Measurements from ENCODE around the gene NT5DC1. TPM values are rescaled to one million over a fixed set of nuclear protein-coding genes. Genes with fewer than 3 reads are reported as not detected.
A peak's percentile ranks its signal among the peaks of the same experiment; 100 is the strongest.

The NT5DC1 gene
- total and polyA plus RNA-seq, 10 of the 15 experiments (the other 5 are each of a cell fraction or from before 2014, with no cell fraction given), result 40.8 to 140 (median 66.8) TPM

- TF ChIP-seq RELB (IDR thresholded peaks at IDR 0.05; ENCODE audit: low read depth), result no peak
- TF ChIP-seq EED (IDR thresholded peaks at IDR 0.05; ENCODE audit: low read depth), result no peak
- TF ChIP-seq, protein P1, sequence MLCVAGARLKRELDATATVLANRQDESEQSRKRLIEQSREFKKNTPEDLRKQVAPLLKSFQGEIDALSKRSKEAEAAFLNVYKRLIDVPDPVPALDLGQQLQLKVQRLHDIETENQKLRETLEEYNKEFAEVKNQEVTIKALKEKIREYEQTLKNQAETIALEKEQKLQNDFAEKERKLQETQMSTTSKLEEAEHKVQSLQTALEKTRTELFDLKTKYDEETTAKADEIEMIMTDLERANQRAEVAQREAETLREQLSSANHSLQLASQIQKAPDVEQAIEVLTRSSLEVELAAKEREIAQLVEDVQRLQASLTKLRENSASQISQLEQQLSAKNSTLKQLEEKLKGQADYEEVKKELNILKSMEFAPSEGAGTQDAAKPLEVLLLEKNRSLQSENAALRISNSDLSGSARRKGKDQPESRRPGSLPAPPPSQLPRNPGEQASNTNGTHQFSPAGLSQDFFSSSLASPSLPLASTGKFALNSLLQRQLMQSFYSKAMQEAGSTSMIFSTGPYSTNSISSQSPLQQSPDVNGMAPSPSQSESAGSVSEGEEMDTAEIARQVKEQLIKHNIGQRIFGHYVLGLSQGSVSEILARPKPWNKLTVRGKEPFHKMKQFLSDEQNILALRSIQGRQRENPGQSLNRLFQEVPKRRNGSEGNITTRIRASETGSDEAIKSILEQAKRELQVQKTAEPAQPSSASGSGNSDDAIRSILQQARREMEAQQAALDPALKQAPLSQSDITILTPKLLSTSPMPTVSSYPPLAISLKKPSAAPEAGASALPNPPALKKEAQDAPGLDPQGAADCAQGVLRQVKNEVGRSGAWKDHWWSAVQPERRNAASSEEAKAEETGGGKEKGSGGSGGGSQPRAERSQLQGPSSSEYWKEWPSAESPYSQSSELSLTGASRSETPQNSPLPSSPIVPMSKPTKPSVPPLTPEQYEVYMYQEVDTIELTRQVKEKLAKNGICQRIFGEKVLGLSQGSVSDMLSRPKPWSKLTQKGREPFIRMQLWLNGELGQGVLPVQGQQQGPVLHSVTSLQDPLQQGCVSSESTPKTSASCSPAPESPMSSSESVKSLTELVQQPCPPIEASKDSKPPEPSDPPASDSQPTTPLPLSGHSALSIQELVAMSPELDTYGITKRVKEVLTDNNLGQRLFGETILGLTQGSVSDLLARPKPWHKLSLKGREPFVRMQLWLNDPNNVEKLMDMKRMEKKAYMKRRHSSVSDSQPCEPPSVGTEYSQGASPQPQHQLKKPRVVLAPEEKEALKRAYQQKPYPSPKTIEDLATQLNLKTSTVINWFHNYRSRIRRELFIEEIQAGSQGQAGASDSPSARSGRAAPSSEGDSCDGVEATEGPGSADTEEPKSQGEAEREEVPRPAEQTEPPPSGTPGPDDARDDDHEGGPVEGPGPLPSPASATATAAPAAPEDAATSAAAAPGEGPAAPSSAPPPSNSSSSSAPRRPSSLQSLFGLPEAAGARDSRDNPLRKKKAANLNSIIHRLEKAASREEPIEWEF (IDR thresholded peaks at IDR 0.05; ENCODE audit: insufficient replicate concordance, low read depth, low read length), result no peak
- no peak for TF ChIP-seq E2F8 (IDR thresholded peaks at IDR 0.05; ENCODE audit: low read depth, partially characterized antibody)
- peak; percentile 51 for TF ChIP-seq RAD21 (IDR thresholded peaks at IDR 0.05; ENCODE audit: insufficient read depth, low read depth, low read length)
- no peak for TF ChIP-seq BRCA1 (IDR thresholded peaks at IDR 0.05; ENCODE audit: low read depth, low read length)
- TF ChIP-seq YBX1 (IDR thresholded peaks at IDR 0.05), result no peak
- TF ChIP-seq E2F4 (IDR thresholded peaks at IDR 0.05; ENCODE audit: low read depth, low read length), result no peak
- TF ChIP-seq PRDM15 (CRISPR knock-in tag; IDR thresholded peaks at IDR 0.05), result no peak
Observed at GRCh38 chr6:116096979-116097816, 3.5 kb upstream of the NT5DC1 start (continued).

All from GM12878 (cell line).